Ovary (tissue), 9 donors: ENCODE results near the gene PTPRG. TPM values are rescaled to one million over a fixed set of nuclear protein-coding genes. Genes with fewer than 3 reads are reported as not detected.

Experiments
- DNase-seq, 5 donors: peaks; one replicate each; pipeline ENCODE4 v3.0.0-alpha.2; 2019 to 2020
- H3K27ac ChIP-seq, 2 donors: fragments of 200-600 bp; one replicate each; pipeline versions ENCODE4 v1.5.1 to v1.8.0; 2019 to 2022
- H3K27me3 ChIP-seq: fragments of 200-600 bp; one replicate; pipeline ENCODE4 v1.8.0; 2022
- H3K36me3 ChIP-seq: fragments of 200-600 bp; sonication (generic); one replicate; pipeline ENCODE4 v1.5.1; 2019
- H3K4me1 ChIP-seq: one replicate; pipeline ENCODE4 v1.8.1; 2013; ENCODE audit warnings: mild to moderate bottlenecking, moderate library complexity; ENCODE audit not compliant: insufficient read depth
- H3K4me3 ChIP-seq: fragments of 200-600 bp; sonication (generic); one replicate; pipeline ENCODE4 v1.5.1; 2017
- H3K9me3 ChIP-seq, 2 donors: fragments of 200-600 bp in 1 of 2; sonication (generic) in 1 of 2; one replicate each; pipeline versions ENCODE4 v1.5.1 to v1.8.1; 2013 to 2019; ENCODE audit warnings: mild to moderate bottlenecking in 1 of 2, moderate library complexity in 1 of 2
- EP300 ChIP-seq: sonication (generic); formaldehyde crosslinking; IDR thresholded peaks from one replicate; pipeline ENCODE4 v1.6.1; 2017; ENCODE audit warnings: antibody characterized with exemption
- POLR2A ChIP-seq: fragments of 450-650 bp; IDR thresholded peaks from one replicate; pipeline ENCODE4 v1.6.1; 2017; ENCODE audit warnings: antibody characterized with exemption, mild to moderate bottlenecking, moderate library complexity
- WGBS, 3 donors: extraction: QIAGEN DNeasy Blood & Tissue Kit in 1 of 3; methylation state at CpG; one replicate each; pipeline versions ENCODE4 v1.1.5 to v1.1.7; 2013 to 2017; 5-methylcytosine and 5-hydroxymethylcytosine counted together
- intact Hi-C, 4 donors: fragments of 100-400 bp; cut with DNase I; formaldehyde crosslinking; loops; one replicate each; pipeline versions ENCODE4 v1.11.0 to v1.15.1; 2022 to 2023
- polyA plus RNA-seq, 2 donors: library from polyadenylated mRNA; stranded (reverse); fragments of 200-250 nt in 1 of 2; fragments of 350-450 nt in 1 of 2; fragmentation: Illumina TruSeq in 1 of 2; extraction: RNeasy Lipid Tissue Mini Kit (QIAGEN cat#74804) in 1 of 2; gene quantifications; one replicate each; pipeline ENCODE4 v1.2.3, GENCODE V29; 2013 to 2014
- total RNA-seq, 7 donors: library from RNA; depleted of rRNA in 2 of 7; stranded (reverse); fragments of >200 nt in 2 of 7; fragmentation: NEBNext Ultra II Directional in 3 of 7; extraction: Animal tissue kit (Norgen Biotek cat#: 25700) in 3 of 7; gene quantifications; one replicate each; pipeline versions ENCODE4 v1.1.0 to v1.2.4, GENCODE V29; 2016 to 2023
- TF ChIP-seq, protein P1 (sequence below), 3 donors: fragments of 450-650 bp in 2 of 3; fragments of 200-600 bp in 1 of 3; IDR thresholded peaks; one replicate each; pipeline versions ENCODE4 v1.5.1 to v1.8.0; 2016 to 2022; ENCODE audit warnings: antibody characterized with exemption in 3 of 3, mild to moderate bottlenecking in 1 of 3
- donor health status: DM: no; HTN: no; CAD: no; lungs with moderate emphysema.
- donor health status: DM: no; HTN: no; CAD: no.
- donor health status: Bipolar disorder and iron deficiency.
- donor health status: DM: yes; HTN: yes; CAD: no.
- donor health status: DM: no; HTN: no; CAD: no.
- donor health status: DM: yes; HTN: yes; CAD: no.

PTPRG gene
- total and polyA plus RNA-seq, 9 donors = 18.2 to 87.9 (median 47.7) TPM

DNA sequence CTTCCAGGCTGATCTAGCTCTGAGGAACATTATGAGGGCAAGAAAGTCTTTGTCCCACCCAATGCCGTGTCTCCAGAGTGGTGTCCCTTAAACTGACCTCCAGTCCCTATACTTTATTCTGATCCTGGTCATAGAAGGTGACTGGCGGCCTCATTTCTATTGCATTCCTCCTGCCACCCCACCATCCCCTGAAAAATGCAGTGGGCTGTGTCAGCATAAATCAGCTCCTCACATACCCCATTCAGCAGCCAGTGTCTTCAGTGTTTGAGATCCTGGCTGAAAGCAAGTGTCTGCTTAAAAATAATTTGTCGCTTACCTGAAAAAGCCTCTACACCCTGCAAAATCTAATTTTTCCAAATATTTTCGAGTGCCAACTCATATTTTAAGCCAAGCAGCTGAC, 465.9 kb downstream of the PTPRG start:
- Histone ChIP-seq H3K27ac (no peak overlapping the region), H3K4me1 (peaks cover 11% of the 10 kb centered on the region), H3K27me3 (no peaks in the 10 kb centered on the region), H3K4me3 (no peak overlapping the region), H3K36me3 (no peaks in the 10 kb centered on the region), H3K9me3 (no peaks in the 10 kb centered on the region)
- no peak for DNase-seq
- intact Hi-C loops = loop anchor here in 1 of 4 donors (5.0 kb wide), 1 partner anchor 465 kb away; the partner anchor contains the start of gene PTPRG
- TF ChIP-seq POLR2A = no peak
- TF ChIP-seq, protein P1, sequence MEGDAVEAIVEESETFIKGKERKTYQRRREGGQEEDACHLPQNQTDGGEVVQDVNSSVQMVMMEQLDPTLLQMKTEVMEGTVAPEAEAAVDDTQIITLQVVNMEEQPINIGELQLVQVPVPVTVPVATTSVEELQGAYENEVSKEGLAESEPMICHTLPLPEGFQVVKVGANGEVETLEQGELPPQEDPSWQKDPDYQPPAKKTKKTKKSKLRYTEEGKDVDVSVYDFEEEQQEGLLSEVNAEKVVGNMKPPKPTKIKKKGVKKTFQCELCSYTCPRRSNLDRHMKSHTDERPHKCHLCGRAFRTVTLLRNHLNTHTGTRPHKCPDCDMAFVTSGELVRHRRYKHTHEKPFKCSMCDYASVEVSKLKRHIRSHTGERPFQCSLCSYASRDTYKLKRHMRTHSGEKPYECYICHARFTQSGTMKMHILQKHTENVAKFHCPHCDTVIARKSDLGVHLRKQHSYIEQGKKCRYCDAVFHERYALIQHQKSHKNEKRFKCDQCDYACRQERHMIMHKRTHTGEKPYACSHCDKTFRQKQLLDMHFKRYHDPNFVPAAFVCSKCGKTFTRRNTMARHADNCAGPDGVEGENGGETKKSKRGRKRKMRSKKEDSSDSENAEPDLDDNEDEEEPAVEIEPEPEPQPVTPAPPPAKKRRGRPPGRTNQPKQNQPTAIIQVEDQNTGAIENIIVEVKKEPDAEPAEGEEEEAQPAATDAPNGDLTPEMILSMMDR (IDR thresholded peaks at IDR 0.05) = no peak
- TF ChIP-seq EP300 = no peak
- WGBS, 3 donors = 94 to 96% (median 94%) methylated on average over 4 of the region's 4 CpGs

DNA sequence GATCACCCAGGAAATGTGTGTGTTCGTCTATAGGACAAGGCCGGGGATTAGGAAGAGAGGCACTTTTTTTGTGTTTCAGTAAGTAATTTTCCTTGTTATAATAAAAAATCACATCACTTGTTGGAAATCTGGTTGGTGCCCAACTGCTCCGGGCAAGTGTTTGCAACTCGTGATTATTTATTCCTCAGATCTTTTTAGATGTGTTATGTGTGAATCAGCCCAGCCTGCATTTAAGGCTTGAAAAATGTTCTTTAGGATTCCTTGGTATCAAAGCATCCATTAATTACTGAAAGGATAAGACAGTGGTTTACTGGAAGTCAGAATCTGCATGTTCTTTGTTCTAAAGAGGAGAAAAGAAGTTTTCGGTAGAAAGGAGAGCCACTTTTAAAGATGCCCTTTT, 466.4 kb downstream of the PTPRG start:
- WGBS, 3 donors = 44 to 53% (median 51%) methylated on average over 5 of the region's 5 CpGs
- peaks cover 11% of the 10 kb centered on the region for H3K4me1 ChIP-seq
- no peak overlapping the region for H3K4me3 ChIP-seq
- H3K27ac ChIP-seq = no peak overlapping the region
- no peak for TF ChIP-seq POLR2A
- TF ChIP-seq EP300 = no peak
- TF ChIP-seq, protein P1 (IDR thresholded peaks at IDR 0.05) = no peak
- H3K9me3 ChIP-seq = no peaks in the 10 kb centered on the region
- H3K27me3 ChIP-seq = no peaks in the 10 kb centered on the region
- intact Hi-C loops = loop anchor here in 1 of 4 donors (5.0 kb wide), 1 partner anchor 465 kb away; the partner anchor contains the start of gene PTPRG
- no peak for DNase-seq
- H3K36me3 ChIP-seq = no peaks in the 10 kb centered on the region

DNA sequence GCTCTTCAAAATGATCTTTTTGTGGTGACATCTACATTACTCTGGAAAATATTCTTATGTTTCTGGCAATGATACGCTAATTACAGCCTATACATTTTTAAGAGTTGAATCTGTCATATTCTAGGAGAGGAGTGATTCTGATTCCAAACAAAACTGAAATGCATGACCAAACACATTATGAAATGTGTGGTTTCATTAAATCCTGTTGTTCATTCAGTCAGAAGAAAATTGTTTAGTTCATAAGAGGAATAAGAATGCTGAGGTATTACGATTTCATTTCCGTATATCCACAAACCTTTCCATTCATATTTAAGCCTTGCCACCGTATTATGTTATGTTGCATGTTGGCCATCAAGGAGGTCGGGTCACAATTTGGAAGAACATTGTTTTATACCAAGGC, 466.9 kb downstream of the PTPRG start:
- peaks cover 11% of the 10 kb centered on the region for H3K4me1 ChIP-seq
- WGBS, 3 donors = 24 to 44% (median 37%) methylated on average over 5 of the region's 5 CpGs
- H3K27me3 ChIP-seq = no peaks in the 10 kb centered on the region
- no peaks in the 10 kb centered on the region for H3K9me3 ChIP-seq
- no peak for DNase-seq
- no peak overlapping the region for H3K4me3 ChIP-seq
- no peaks in the 10 kb centered on the region for H3K36me3 ChIP-seq
- peak overlapping the region in 1 of 2 donors; percentile 21 for H3K27ac ChIP-seq
- intact Hi-C loops = loop anchor here in 1 of 4 donors (5.0 kb wide), 1 partner anchor 466 kb away; the partner anchor contains the start of gene PTPRG
- TF ChIP-seq, protein P1 (IDR thresholded peaks at IDR 0.05) = no peak
- TF ChIP-seq POLR2A (no peak), EP300 (no peak)

DNA sequence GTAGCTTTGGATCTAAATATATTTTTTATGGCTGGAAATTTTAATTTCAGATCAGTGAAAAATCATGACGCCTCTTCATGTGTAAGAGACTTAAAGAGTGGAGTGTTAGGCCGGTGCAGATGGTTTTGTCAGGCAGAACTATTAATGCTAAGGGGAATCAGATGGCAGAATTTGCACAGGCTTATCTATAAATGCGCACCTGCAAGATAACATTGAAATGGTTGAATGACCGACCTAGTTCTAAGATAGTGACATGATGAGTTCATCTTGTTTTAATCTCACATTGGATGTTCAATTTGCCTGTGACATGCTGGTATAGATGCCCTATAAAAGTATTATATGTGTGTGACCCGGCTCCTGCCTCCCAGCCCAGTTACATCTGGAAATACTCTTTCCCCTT, 471.4 kb downstream of the PTPRG start:
- no peak for DNase-seq
- Histone ChIP-seq H3K4me1 (peaks cover 6% of the 10 kb centered on the region), H3K27ac (no peak overlapping the region), H3K27me3 (no peaks in the 10 kb centered on the region), H3K36me3 (no peaks in the 10 kb centered on the region), H3K4me3 (no peak overlapping the region), H3K9me3 (no peaks in the 10 kb centered on the region)
- intact Hi-C loops = no loop called here
- TF ChIP-seq EP300 (no peak), POLR2A (no peak)
- TF ChIP-seq, protein P1 (IDR thresholded peaks at IDR 0.05) = no peak
- WGBS, 3 donors = 89 to 99% (median 94%) methylated on average over 5 of the region's 5 CpGs
